Smooth muscle cell (in vitro differentiated cells): ENCODE results near the gene BICD1. TPM values are rescaled to one million over a fixed set of nuclear protein-coding genes. Genes with fewer than 3 reads are reported as not detected.

ENCODE experiments used
- DNase-seq: peaks from one replicate; lab custom pipeline; 2025; ENCODE audit not compliant: unreplicated experiment; lab: John Stamatoyannopoulos, UW
- H2AFZ ChIP-seq: fragments of 200-600 bp; sonication (generic); 2 replicates; pipeline ENCODE4 v1.6.0; 2016; ENCODE audit warnings: antibody characterized with exemption, low read depth, mild to moderate bottlenecking
- H3F3A ChIP-seq: fragments of 200-600 bp; sonication (generic); 2 replicates; pipeline ENCODE4 v1.6.0; 2017; ENCODE audit warnings: antibody characterized with exemption, low read depth
- H3K27ac ChIP-seq: fragments of 200-600 bp; sonication (generic); 2 replicates; pipeline ENCODE4 v1.5.1; 2016; ENCODE audit warnings: low read depth, mild to moderate bottlenecking
- H3K27me3 ChIP-seq: fragments of 200-600 bp; sonication (generic); 2 replicates; pipeline ENCODE4 v1.6.1; 2016; ENCODE audit warnings: low read depth, mild to moderate bottlenecking
- H3K36me3 ChIP-seq: fragments of 200-600 bp; sonication (generic); 2 replicates; pipeline ENCODE4 v1.5.1; 2016; ENCODE audit warnings: low read depth
- H3K4me1 ChIP-seq: fragments of 200-600 bp; sonication (generic); 2 replicates; pipeline ENCODE4 v1.5.1; 2016; ENCODE audit warnings: low read depth
- H3K4me2 ChIP-seq: fragments of 200-600 bp; sonication (generic); 2 replicates; pipeline ENCODE4 v1.6.0; 2016; ENCODE audit warnings: mild to moderate bottlenecking
- H3K4me3 ChIP-seq: fragments of 200-600 bp; sonication (generic); 2 replicates; pipeline ENCODE4 v1.5.1; 2016; ENCODE audit warnings: mild to moderate bottlenecking
- H3K79me2 ChIP-seq: fragments of 200-600 bp; sonication (generic); 2 replicates; pipeline ENCODE4 v1.6.0; 2016; ENCODE audit warnings: low read depth, mild to moderate bottlenecking
- H3K9ac ChIP-seq: fragments of 200-600 bp; sonication (generic); 2 replicates; pipeline ENCODE4 v1.6.0; 2016; ENCODE audit warnings: low read depth
- H3K9me3 ChIP-seq: fragments of 200-600 bp; sonication (generic); replicated peaks from 2 replicates; pipeline ENCODE4 v1.5.1; 2016; ENCODE audit warnings: low read depth
- H4K20me1 ChIP-seq: fragments of 200-600 bp; sonication (generic); 2 replicates; pipeline ENCODE4 v1.6.0; 2016; ENCODE audit warnings: low read depth
- CTCF ChIP-seq: fragments of 200-600 bp; sonication (generic); IDR thresholded peaks from 2 replicates; pipeline ENCODE4 v1.5.1; 2017; ENCODE audit warnings: borderline replicate concordance, mild to moderate bottlenecking, antibody characterized with exemption; ENCODE audit not compliant: insufficient read depth, poor library complexity, severe bottlenecking
- whole genome bisulfite sequencing: methylation state at CpG from one replicate; pipeline ENCODE4 v1.1.7; 2016; ENCODE audit warnings: low lambda C conversion rate; 5-methylcytosine and 5-hydroxymethylcytosine counted together
- polyA plus RNA-seq: library from polyadenylated mRNA; unstranded; fragments of >200 nt; fragmentation: Nextera tagmentation; extraction: Ambion mirVana; gene quantifications from 2 replicates; pipeline ENCODE4 v1.2.1, GENCODE V29; 2016
- total RNA-seq: library from RNA; depleted of rRNA; stranded (reverse); fragments of >200 nt; gene quantifications from 2 replicates; pipeline ENCODE4 v1.2.3, GENCODE V29; 2014

BICD1 gene
- total and polyA plus RNA-seq, 2 experiments from 2014 or later = 6.5 to 11.5 TPM

GRCh38 chr12:32080435-32080834 is 26.2 kb upstream of the BICD1 start:
- Histone ChIP-seq H3K9me3 (no peaks in the 10 kb centered on the region), H3K27me3 (no peaks in the 10 kb centered on the region), H3K36me3 (no peaks in the 10 kb centered on the region), H3F3A (no peaks in the 10 kb centered on the region), H3K9ac (no peak overlapping the region), H4K20me1 (no peaks in the 10 kb centered on the region), H3K79me2 (no peaks in the 10 kb centered on the region), H3K4me1 (no peaks in the 10 kb centered on the region), H3K4me3 (no peak overlapping the region), H3K27ac (no peak overlapping the region), H2AFZ (no peak overlapping the region), H3K4me2 (no peak overlapping the region)
- DNase-seq = no peak
- 55% methylated on average over 3 of the region's 3 CpGs for WGBS
- TF ChIP-seq CTCF = no peak

GRCh38 chr12:32083489-32083888 is 23.2 kb upstream of the BICD1 start:
- no peak overlapping the region for H3K27ac ChIP-seq
- TF ChIP-seq CTCF = no peak
- no peak overlapping the region for H3K9ac ChIP-seq

GRCh38 chr12:32084017-32084688 is 22.5 kb upstream of the BICD1 start:
- Histone ChIP-seq H3K9me3 (no peaks in the 10 kb centered on the region), H3K79me2 (no peaks in the 10 kb centered on the region), H3K36me3 (no peaks in the 10 kb centered on the region), H3K9ac (no peak overlapping the region), H3K27me3 (no peaks in the 10 kb centered on the region), H3F3A (no peaks in the 10 kb centered on the region), H2AFZ (no peak overlapping the region), H4K20me1 (no peaks in the 10 kb centered on the region), H3K4me2 (no peak overlapping the region), H3K27ac (no peak overlapping the region), H3K4me1 (peaks cover under 1% of the 10 kb centered on the region), H3K4me3 (no peak overlapping the region)
- TF ChIP-seq CTCF = no peak
- WGBS = 69% methylated on average over 9 of the region's 9 CpGs
- no peak for DNase-seq

More at GRCh38 chr12:32083489-32083888, 23.2 kb upstream of the BICD1 start:
- no peak overlapping the region for H3K4me3 ChIP-seq
- 83% methylated on average over 5 of the region's 5 CpGs for WGBS
- no peaks in the 10 kb centered on the region for H3K4me1 ChIP-seq
- H4K20me1 ChIP-seq = no peaks in the 10 kb centered on the region
- no peaks in the 10 kb centered on the region for H3K36me3 ChIP-seq
- no peaks in the 10 kb centered on the region for H3F3A ChIP-seq
- no peaks in the 10 kb centered on the region for H3K27me3 ChIP-seq
- DNase-seq = no peak
- no peak overlapping the region for H2AFZ ChIP-seq
- H3K4me2 ChIP-seq = no peak overlapping the region
- H3K9me3 ChIP-seq = no peaks in the 10 kb centered on the region
- no peaks in the 10 kb centered on the region for H3K79me2 ChIP-seq

- Histone ChIP-seq H3K79me2 (no peaks in the 10 kb centered on the region), H3K9ac (no peak overlapping the region), H3K4me2 (no peak overlapping the region), H3K4me3 (no peak overlapping the region), H3K4me1 (peaks cover 6% of the 10 kb centered on the region), H3F3A (no peaks in the 10 kb centered on the region), H3K27me3 (no peaks in the 10 kb centered on the region), H3K36me3 (no peaks in the 10 kb centered on the region), H2AFZ (no peak overlapping the region), H4K20me1 (no peaks in the 10 kb centered on the region), H3K27ac (no peak overlapping the region), H3K9me3 (no peaks in the 10 kb centered on the region)
- DNase-seq = no peak
- 97% methylated on average over 3 of the region's 3 CpGs for WGBS
- no peak for TF ChIP-seq CTCF
Measured at GRCh38 chr12:32084753-32085152, 21.9 kb upstream of the BICD1 start.
